Activated gamma-delta T cell treated with Interleukin-2 at 50 U/mL for 16 hours (primary cell): ENCODE measurements around the gene KLHL2.
"Not testable (repeated sequence)": the region's sequence is repeated elsewhere in the genome, so short reads cannot be mapped to it uniquely, and the experiment has no call there.

Source experiments
- DNase-seq: peaks from one replicate; pipeline ENCODE4 v3.0.0-alpha.2; 2020

Gene KLHL2

GRCh38 chr4:165203541-165204461, 3.6 kb upstream of the KLHL2 start:
- no peak for DNase-seq

GRCh38 chr4:165204462-165204830, 2.9 kb upstream of the KLHL2 start:
- DNase-seq, result no peak

- no peak for DNase-seq
Measured at GRCh38 chr4:165207016-165207430, 338 bp upstream of the KLHL2 start.

GRCh38 chr4:165208221-165208652, 876 bp downstream of the KLHL2 start:
- peak; percentile 8 for DNase-seq

DNA sequence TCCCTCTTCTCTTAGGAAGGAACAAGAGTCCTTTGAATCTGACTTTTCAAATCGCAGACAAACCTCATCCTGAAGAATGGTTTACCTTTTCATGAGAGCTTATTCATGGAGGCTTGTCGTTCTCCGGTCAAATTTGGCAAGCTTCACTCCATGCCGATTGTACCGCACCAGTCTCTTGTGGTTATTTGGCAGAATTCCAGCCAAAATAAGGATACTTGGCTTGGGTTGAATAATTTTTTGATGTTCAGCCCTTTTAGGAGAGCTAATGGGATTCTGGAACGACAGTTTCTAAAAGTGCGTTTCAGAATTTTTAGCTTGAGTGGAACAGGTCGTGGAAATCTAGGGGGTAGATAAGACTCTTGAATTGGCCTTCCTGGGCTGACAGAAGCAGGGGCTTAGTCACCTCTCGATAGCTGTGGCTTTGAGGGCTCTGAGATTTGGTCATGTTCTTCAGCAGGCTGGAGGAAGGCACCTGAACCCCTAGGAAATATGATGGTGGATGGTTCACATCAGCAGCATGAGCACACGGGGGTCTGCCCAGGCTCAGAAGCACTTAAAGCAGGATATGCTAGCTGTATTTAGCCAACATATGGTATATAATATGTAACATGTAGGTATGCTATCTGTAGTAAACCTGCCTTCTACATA, 1.5 kb downstream of the KLHL2 start:
- peak; percentile 7 for DNase-seq

GRCh38 chr4:165209796-165210195, 2.4 kb downstream of the KLHL2 start:
- DNase-seq, result no peak

DNA sequence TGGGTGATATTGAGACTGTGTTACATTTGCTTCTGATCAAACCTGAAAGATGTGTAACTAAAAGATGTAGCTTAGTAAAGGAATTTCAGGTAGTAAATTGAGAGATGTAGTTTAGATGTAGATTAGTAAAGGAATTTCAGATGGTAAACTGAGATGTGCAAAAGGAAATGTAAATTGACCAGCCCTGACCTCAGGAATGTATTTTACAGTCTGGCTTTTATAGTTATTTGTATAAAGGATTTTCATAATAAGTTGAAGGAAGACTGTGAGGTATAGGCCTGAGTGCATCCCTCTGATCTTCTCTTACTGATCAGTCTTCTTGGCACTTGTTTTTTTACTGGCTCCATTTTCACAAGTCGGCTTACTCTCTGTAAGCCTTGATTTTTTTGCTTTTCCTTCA, 3.2 kb downstream of the KLHL2 start:
- no peak for DNase-seq

- DNase-seq, result not testable (repeated sequence)
Measured at GRCh38 chr4:165212647-165213046, 5.3 kb downstream of the KLHL2 start.

- DNase-seq, result not testable (repeated sequence)
Measured at GRCh38 chr4:165213404-165213803, 6.0 kb downstream of the KLHL2 start.

DNA sequence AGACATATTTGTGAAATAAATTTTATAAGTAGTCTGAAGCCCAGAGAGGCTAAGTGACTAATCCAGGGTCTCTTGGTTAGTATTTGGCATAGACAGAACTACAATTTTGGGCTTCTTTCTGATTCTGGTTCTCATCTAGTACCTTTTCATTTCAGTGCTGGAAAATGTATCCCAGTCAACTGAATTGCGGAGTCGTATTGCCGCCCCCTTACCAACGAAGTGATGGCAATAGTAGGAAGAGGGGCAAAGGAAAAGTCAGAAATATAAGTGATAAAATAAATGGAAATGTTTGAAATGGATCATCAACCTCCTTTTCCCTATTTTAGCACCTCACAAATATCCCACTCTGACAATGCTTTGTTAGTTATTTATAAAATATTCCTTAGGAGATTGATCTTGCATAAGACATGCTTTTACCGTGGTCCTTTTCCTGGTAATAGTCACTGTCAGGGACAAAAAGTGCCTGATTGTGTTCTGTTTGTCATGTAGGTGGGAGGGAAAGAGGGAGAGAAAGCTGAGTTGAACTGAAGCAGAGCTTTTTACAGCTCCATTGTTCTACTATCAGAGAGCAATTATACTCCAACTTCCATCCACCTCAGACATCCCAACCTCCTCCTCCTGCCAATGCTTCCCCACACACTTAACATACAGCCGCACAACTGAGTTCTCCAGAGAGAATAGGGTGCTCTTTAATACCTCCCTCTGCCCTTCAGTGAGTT, 6.8 kb downstream of the KLHL2 start:
- DNase-seq, result not testable (repeated sequence)

- DNase-seq, result peak; percentile 17
Measured at GRCh38 chr4:165215034-165215751, 7.8 kb downstream of the KLHL2 start.

- not testable (repeated sequence) for DNase-seq
Measured at GRCh38 chr4:165215761-165216487, 8.6 kb downstream of the KLHL2 start.

- DNase-seq, result no peak
Measured at GRCh38 chr4:165217325-165217724, 10.0 kb downstream of the KLHL2 start.

- DNase-seq, result not testable (repeated sequence)
Measured at GRCh38 chr4:165221306-165221705, 13.9 kb downstream of the KLHL2 start.

GRCh38 chr4:165221993-165222650, 14.8 kb downstream of the KLHL2 start:
- not testable (repeated sequence) for DNase-seq

DNA sequence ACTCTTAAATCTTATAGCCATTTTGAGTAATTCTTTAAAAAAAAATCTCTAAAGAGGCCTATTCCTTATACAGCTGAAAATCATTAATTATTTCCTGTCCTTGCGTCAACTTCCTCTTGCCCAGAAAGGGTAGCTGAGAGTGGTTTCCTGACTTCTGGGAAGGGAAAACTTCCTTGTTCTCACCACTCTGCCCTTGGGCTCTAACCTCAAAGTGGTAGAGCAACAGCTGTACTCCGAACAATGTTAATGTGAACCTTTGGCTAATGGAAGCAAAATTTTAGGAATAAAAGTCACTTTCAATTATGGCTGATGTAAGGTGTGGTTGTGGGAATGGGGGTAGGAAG, 15.3 kb downstream of the KLHL2 start:
- no peak for DNase-seq

DNA sequence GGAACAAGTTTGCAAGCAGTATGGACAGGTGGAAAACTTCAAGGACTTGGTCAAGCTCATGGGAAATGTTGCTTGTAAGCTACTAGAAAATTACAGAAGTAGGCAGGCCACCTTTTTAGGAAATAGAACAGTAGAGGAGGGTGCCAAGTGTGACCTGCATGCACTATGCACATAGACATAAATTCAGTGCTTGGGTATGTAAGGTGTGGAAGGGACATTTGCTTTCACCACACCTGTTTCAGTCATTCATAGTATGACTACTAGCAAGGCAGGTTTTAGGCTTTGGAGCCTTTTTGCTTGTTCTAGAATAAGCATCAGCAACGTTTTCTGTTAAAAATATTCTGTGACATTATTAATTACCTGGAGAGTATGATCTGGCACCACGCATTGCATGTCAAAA, 20.0 kb downstream of the KLHL2 start:
- DNase-seq, result not testable (repeated sequence)

DNA sequence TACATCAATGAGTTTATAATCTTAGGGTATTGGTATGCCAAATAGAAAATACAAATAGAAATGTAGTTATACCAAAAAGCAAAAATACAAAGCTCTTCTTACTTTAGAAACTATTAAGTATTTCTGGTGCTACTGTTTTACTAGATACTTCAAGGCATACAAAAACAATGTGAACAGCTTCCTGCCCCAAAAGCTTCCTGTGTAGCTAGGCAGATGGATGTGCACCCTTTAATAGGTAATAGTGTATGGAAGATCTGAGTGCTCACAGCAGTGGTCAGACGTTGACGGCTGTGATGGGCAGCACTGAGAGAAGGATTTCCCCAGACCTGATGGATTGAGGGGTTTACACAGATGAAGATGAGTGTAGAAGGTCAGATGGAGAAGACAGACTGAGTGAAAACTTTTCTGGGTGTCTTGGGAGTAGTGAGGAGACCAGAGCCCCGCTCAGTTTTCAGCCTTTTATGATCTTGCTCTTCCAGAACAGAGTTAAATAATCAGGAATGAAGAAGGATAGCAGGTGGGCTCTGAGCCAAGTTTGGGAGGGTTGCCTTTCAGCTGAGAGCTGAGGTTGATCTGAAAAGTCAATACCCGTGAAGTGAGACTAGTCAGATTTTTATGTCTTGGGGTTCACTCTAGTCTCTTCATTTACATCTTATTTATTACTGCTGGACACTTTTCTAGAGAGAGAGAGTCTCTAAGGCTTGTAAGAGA, 22.3 kb downstream of the KLHL2 start:
- DNase-seq, result not testable (repeated sequence)

DNA sequence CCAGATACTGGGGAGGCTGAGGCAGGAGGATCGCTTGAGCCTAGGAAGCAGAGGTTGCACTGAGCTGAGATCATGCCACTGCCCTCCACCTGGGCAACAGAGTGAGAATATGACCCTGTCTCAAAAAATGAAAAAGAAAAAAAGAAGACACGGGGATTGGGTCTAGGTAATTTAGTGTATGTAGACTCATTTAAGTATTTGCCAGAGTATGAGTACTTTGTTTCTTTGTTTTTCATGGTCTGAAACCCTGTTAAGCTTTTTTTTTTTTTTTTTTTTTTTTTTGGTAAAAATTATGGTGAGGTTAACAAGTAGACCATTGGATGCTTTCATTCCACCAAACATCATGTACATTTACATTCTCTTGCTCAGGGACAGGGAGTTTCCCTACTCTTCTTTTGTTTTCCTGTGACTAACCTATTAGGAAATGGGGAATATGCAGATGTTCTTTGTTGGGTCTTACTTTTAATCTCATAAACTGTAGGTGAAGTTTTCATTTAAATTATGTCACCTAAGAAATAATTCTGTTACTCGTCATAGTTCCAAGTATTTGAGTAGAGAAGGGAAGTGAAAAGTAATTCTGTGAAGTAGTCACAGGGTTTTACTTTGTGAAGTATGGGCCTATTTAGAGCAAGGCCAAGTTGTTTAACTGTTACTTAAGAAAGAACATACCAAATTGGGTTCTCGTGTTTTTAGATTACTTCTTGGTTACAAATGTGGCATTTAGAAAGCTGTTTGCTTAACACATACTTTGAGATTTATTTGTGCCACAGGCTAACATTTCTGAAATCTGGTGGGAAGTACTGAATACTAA, 25.5 kb downstream of the KLHL2 start:
- DNase-seq, result not testable (repeated sequence)

- DNase-seq, result no peak
Measured at GRCh38 chr4:165234766-165235165, 27.4 kb downstream of the KLHL2 start.
